Memory B cell (primary cell): Measurements from ENCODE around the gene MACROD1.

Experiments used
- ATAC-seq: fragments of 150-1000 bp; cut with Tn5 transposase; 2 replicates; pipeline ENCODE4 v1.10.0; 2021; ENCODE audit warnings: low read depth, mild to moderate bottlenecking, moderate library complexity
- DNase-seq, 2 donors: peaks; one replicate each; pipeline ENCODE4 v3.0.0; 2022; ENCODE audit warnings: low spot score in 2 of 2
- H3K27ac Mint-ChIP-seq: one replicate; pipeline ENCODE4 v1.8.0; 2022; ENCODE audit warnings: mild to moderate bottlenecking, moderate library complexity, mixed read lengths
- H3K27me3 Mint-ChIP-seq: one replicate; pipeline ENCODE4 v1.8.0; 2022; ENCODE audit warnings: mixed read lengths
- H3K36me3 Mint-ChIP-seq: one replicate; pipeline ENCODE4 v1.8.0; 2022; ENCODE audit warnings: mild to moderate bottlenecking, mixed read lengths
- H3K4me1 Mint-ChIP-seq: one replicate; pipeline ENCODE4 v1.8.0; 2022; ENCODE audit warnings: mixed read lengths
- H3K4me3 Mint-ChIP-seq: one replicate; pipeline ENCODE4 v1.8.0; 2022; ENCODE audit warnings: mild to moderate bottlenecking, moderate library complexity, mixed read lengths
- H3K9me3 Mint-ChIP-seq: one replicate; pipeline ENCODE4 v1.8.0; 2022; ENCODE audit warnings: mixed read lengths

MACROD1 gene

GRCh38 chr11:64029773-64030172 is 136.1 kb downstream of the MACROD1 start:
- ATAC-seq (no peak), DNase-seq (no peak)
- no peak overlapping the region for H3K4me3 Mint-ChIP-seq
- peaks cover 35% of the 10 kb centered on the region for H3K27me3 Mint-ChIP-seq
- peaks cover under 1% of the 10 kb centered on the region for H3K4me1 Mint-ChIP-seq
- H3K9me3 Mint-ChIP-seq = no peaks in the 10 kb centered on the region
- no peaks in the 10 kb centered on the region for H3K36me3 Mint-ChIP-seq
- H3K27ac Mint-ChIP-seq = no peak overlapping the region

- DNase-seq (no peak), ATAC-seq (peak; percentile 39)
- Mint-ChIP-seq H3K4me1 (no peaks in the 10 kb centered on the region), H3K4me3 (no peak overlapping the region), H3K27ac (no peak overlapping the region), H3K27me3 (peaks cover 27% of the 10 kb centered on the region), H3K36me3 (no peaks in the 10 kb centered on the region), H3K9me3 (no peaks in the 10 kb centered on the region)
Observed at GRCh38 chr11:64028398-64029115, 137.4 kb downstream of the MACROD1 start.

DNA sequence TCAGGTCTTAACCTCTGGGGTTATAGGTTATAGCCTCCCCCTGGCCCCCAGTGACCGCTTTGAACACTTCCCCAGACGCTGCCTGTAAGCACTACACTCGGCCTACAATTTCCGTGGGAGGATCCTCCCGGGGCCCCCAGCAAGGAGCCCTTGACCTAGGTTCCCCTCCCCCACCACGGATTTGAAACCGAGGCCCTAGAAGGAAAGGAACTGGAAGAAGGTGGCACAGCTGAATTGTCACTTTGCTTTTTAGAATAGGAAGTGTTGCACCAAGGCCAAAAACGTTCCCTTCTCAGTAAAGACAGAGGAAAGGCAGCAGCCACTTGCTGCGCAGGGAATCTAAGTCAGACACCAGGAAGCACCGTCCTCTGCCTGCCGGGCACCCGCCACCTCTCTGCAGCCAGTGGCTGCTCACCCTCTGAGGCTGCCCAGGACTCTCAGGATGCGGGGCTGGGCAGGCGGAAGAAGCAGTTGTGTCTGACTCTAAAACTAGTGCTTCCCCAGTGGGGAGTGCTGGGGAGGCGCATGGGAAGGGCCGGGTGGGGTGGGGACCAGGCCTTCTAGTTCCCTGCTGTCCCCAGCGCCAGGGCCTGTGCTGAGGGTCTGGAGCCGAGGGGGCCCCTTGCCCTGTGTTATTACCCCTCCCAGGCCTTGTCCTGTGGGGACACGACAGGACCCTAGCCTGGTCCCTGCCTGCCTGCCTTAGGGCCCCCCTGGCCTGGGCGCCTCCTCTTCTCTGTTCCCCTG is 138.1 kb downstream of the MACROD1 start:
- Mint-ChIP-seq H3K27ac (no peak overlapping the region), H3K9me3 (no peaks in the 10 kb centered on the region), H3K27me3 (peaks cover 27% of the 10 kb centered on the region), H3K4me1 (no peaks in the 10 kb centered on the region), H3K4me3 (no peak overlapping the region), H3K36me3 (no peaks in the 10 kb centered on the region)
- no peak for ATAC-seq
- no peak for DNase-seq

- ATAC-seq (no peak), DNase-seq (no peak)
- no peaks in the 10 kb centered on the region for H3K4me1 Mint-ChIP-seq
- no peak overlapping the region for H3K4me3 Mint-ChIP-seq
- H3K27ac Mint-ChIP-seq = no peak overlapping the region
- H3K36me3 Mint-ChIP-seq = no peaks in the 10 kb centered on the region
- peaks cover 23% of the 10 kb centered on the region for H3K27me3 Mint-ChIP-seq
- no peaks in the 10 kb centered on the region for H3K9me3 Mint-ChIP-seq
Observed at GRCh38 chr11:64026575-64027205, 139.2 kb downstream of the MACROD1 start.

DNA sequence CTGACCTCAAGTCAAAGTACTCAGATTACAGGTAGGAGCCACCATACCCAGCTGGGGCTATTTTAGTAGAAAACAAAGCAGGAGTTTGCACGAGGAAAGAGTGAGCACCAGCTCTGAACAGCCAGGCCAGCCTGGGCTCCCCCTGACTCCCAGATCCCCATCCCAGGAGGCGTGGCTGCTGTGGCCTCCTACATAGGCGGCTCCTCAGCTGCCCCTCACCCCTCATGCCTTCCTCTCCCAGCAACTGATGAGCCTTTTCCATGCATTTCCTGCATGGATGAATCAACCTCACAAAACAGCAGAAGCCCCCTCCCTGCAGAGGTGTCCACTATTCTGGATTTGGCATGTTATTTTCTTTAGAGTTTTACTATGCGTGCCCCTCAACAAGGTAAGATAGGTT is 140.7 kb downstream of the MACROD1 start:
- H3K27ac Mint-ChIP-seq = no peak overlapping the region
- no peaks in the 10 kb centered on the region for H3K9me3 Mint-ChIP-seq
- H3K36me3 Mint-ChIP-seq = no peaks in the 10 kb centered on the region
- H3K4me1 Mint-ChIP-seq = no peaks in the 10 kb centered on the region
- DNase-seq = no peak
- peaks cover 18% of the 10 kb centered on the region for H3K27me3 Mint-ChIP-seq
- H3K4me3 Mint-ChIP-seq = no peak overlapping the region
- ATAC-seq = no peak

GRCh38 chr11:64023712-64024710 is 141.9 kb downstream of the MACROD1 start:
- Mint-ChIP-seq H3K4me3 (no peak overlapping the region), H3K36me3 (no peaks in the 10 kb centered on the region), H3K4me1 (no peaks in the 10 kb centered on the region), H3K27ac (no peak overlapping the region), H3K9me3 (no peaks in the 10 kb centered on the region), H3K27me3 (peaks cover 13% of the 10 kb centered on the region)
- ATAC-seq = no peak
- no peak for DNase-seq

DNA sequence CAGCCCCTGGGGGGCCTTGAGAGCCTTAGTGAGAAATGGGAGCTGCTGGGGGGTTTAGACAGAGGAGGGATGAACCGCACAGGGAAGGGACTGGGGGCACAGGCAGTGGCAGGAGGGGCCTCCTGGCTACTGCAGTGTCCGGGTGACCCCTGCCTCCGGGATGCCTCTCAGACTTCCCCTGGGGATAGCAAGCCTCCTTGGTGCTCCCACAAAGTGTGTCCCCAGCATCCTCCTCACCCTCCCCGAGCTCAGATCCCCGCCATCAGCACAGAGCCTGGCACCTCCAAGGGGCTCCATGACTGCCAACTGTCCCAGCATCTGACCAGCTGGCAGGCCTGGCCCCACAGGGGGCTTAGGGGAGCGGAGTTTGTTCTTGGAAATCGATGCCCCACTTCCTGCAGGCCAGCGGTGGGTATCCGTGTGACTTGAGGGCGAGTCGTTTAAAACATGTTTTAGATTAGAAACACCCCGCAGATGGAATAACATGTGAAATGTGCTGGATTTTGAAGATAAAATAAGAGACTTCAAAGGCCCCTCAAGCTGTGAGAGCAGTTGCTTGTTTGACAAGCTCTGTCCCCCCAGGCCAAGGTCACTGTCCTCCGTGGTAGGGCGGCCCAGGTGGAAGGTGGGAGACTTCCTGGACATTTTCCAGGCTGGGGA is 143.7 kb downstream of the MACROD1 start:
- ATAC-seq (no peak), DNase-seq (no peak)
- Mint-ChIP-seq H3K4me3 (no peak overlapping the region), H3K9me3 (no peaks in the 10 kb centered on the region), H3K4me1 (no peaks in the 10 kb centered on the region), H3K27ac (no peak overlapping the region), H3K27me3 (peaks cover 8% of the 10 kb centered on the region), H3K36me3 (no peaks in the 10 kb centered on the region)

- Mint-ChIP-seq H3K27me3 (peaks cover 3% of the 10 kb centered on the region), H3K9me3 (no peaks in the 10 kb centered on the region), H3K27ac (no peak overlapping the region), H3K4me1 (no peaks in the 10 kb centered on the region), H3K4me3 (no peak overlapping the region), H3K36me3 (no peaks in the 10 kb centered on the region)
- no peak for ATAC-seq
- DNase-seq = no peak
Observed at GRCh38 chr11:64021757-64022093, 144.2 kb downstream of the MACROD1 start.

GRCh38 chr11:64020976-64021756 is 144.7 kb downstream of the MACROD1 start:
- DNase-seq (no peak), ATAC-seq (no peak)
- Mint-ChIP-seq H3K4me1 (no peaks in the 10 kb centered on the region), H3K27me3 (no peaks in the 10 kb centered on the region), H3K9me3 (no peaks in the 10 kb centered on the region), H3K36me3 (no peaks in the 10 kb centered on the region), H3K27ac (no peak overlapping the region), H3K4me3 (no peak overlapping the region)

- no peak overlapping the region for H3K27ac Mint-ChIP-seq
- ATAC-seq (no peak), DNase-seq (no peak)
- no peaks in the 10 kb centered on the region for H3K36me3 Mint-ChIP-seq
- H3K4me3 Mint-ChIP-seq = no peak overlapping the region
- H3K4me1 Mint-ChIP-seq = no peaks in the 10 kb centered on the region
- H3K27me3 Mint-ChIP-seq = peaks cover 2% of the 10 kb centered on the region
- H3K9me3 Mint-ChIP-seq = no peaks in the 10 kb centered on the region
Observed at GRCh38 chr11:64019106-64020037, 146.5 kb downstream of the MACROD1 start.

- H3K9me3 Mint-ChIP-seq = no peaks in the 10 kb centered on the region
- no peaks in the 10 kb centered on the region for H3K36me3 Mint-ChIP-seq
- no peak overlapping the region for H3K27ac Mint-ChIP-seq
- DNase-seq = no peak
- peaks cover 2% of the 10 kb centered on the region for H3K27me3 Mint-ChIP-seq
- no peak for ATAC-seq
- H3K4me3 Mint-ChIP-seq = no peak overlapping the region
- H3K4me1 Mint-ChIP-seq = no peaks in the 10 kb centered on the region
Observed at GRCh38 chr11:64018310-64018709, 147.6 kb downstream of the MACROD1 start.

- Mint-ChIP-seq H3K36me3 (no peaks in the 10 kb centered on the region), H3K9me3 (no peaks in the 10 kb centered on the region), H3K27me3 (peaks cover 2% of the 10 kb centered on the region), H3K27ac (no peak overlapping the region), H3K4me1 (no peaks in the 10 kb centered on the region), H3K4me3 (no peak overlapping the region)
- DNase-seq (no peak), ATAC-seq (no peak)
Observed at GRCh38 chr11:64017945-64018224, 148.0 kb downstream of the MACROD1 start.
